Body of pancreas (tissue), 4 donors: ENCODE results near the gene ZBTB4.
"Not testable (repeated sequence)": the region's sequence is repeated elsewhere in the genome, so short reads cannot be mapped to it uniquely, and the experiment has no call there.

Experiments used
- CTCF ChIP-seq, 7 experiments: fragments of 450-650 bp in 4 of 7; fragments of 200-600 bp in 3 of 7; sonication (generic) in 3 of 7; IDR thresholded peaks; one replicate each; pipeline ENCODE4 v1.5.1; 2016 to 2019; ENCODE audit warnings: antibody characterized with exemption in 7 of 7
- POLR2A ChIP-seq, 3 donors: fragments of 450-650 bp; IDR thresholded peaks; one replicate each; pipeline ENCODE4 v1.6.1; 2016; ENCODE audit warnings: antibody characterized with exemption in 3 of 3, mild to moderate bottlenecking in 2 of 3

- not testable (repeated sequence) for TF ChIP-seq POLR2A, CTCF (IDR thresholded peaks at IDR 0.05)
These were observed 4.7 kb downstream of the ZBTB4 start for GRCh38 chr17:7474767-7475166.
